IMR-90 (cell line): ENCODE data around the gene TRO. TPM values are rescaled to one million over a fixed set of nuclear protein-coding genes. Genes with fewer than 3 reads are reported as not detected.

ENCODE experiments used
- ATAC-seq: fragments of 200-7000 bp; cut with Tn5 transposase; 2 replicates; pipeline ENCODE4 v1.9.1; 2020; ENCODE audit warnings: low read depth, mild to moderate bottlenecking, moderate library complexity
- BruUV-seq: library from RNA; stranded (reverse); fragments of 400-500 nt; replicated peaks from 2 replicates; lab custom pipeline; 2021; lab: Mats Ljungman, UMichigan
- CTCF ChIA-PET: fragments of 300-600 bp; formaldehyde crosslinking; extraction: SDS; loops from one replicate; lab custom pipeline; 2021; ENCODE audit warnings: antibody characterized with exemption; lab: Yijun Ruan, JAX
- POLR2A ChIA-PET: fragments of 300-600 bp; sonication (Branson Sonifier 250); formaldehyde crosslinking; loops from one replicate; lab custom pipeline; 2022; ENCODE audit warnings: antibody characterized with exemption; ENCODE audit not compliant: unreplicated experiment; lab: Charles Lee
- DNase-seq: peaks from one replicate; pipeline ENCODE4 v3.0.0; 2013
- H2AFZ ChIP-seq: replicated peaks from 2 replicates; pipeline ENCODE3; 2013; ENCODE audit warnings: low read length, mild to moderate bottlenecking; ENCODE audit not compliant: poor library complexity
- H2AK5ac ChIP-seq: 2 replicates; pipeline ENCODE4 v1.6.1; 2013; ENCODE audit warnings: low read depth, low read length, inconsistent platforms
- H2AK9ac ChIP-seq: replicated peaks from 2 replicates; pipeline ENCODE3; 2013; ENCODE audit warnings: mild to moderate bottlenecking, low read depth, low read length, moderate library complexity; ENCODE audit not compliant: poor library complexity
- H2BK120ac ChIP-seq: 2 replicates; pipeline ENCODE4 v1.6.1; 2013; ENCODE audit warnings: low read depth, low read length, inconsistent platforms
- H2BK15ac ChIP-seq: 3 replicates; pipeline ENCODE4 v1.6.1; 2013; ENCODE audit warnings: low read depth, low read length, inconsistent platforms
- H2BK20ac ChIP-seq: 2 replicates; pipeline ENCODE4 v1.6.1; 2013; ENCODE audit warnings: low read depth, mild to moderate bottlenecking, inconsistent platforms, low read length, moderate library complexity
- H2BK5ac ChIP-seq: 2 replicates; pipeline ENCODE4 v1.6.1; 2013; ENCODE audit warnings: mild to moderate bottlenecking, low read depth, low read length, inconsistent platforms; ENCODE audit not compliant: poor library complexity, severe bottlenecking
- H3K14ac ChIP-seq: replicated peaks from 2 replicates; pipeline ENCODE4 v1.6.1; 2013; ENCODE audit warnings: low read depth, low read length, inconsistent platforms
- H3K18ac ChIP-seq: 2 replicates; pipeline ENCODE4 v1.6.1; 2013; ENCODE audit warnings: low read depth, low read length, control low read depth
- H3K23ac ChIP-seq: 2 replicates; pipeline ENCODE4 v1.6.1; 2013; ENCODE audit warnings: low read depth, low read length, inconsistent platforms
- H3K27ac ChIP-seq: 2 replicates; pipeline ENCODE4 v1.5.1; 2013; ENCODE audit warnings: mild to moderate bottlenecking, control low read depth, low read length; ENCODE audit not compliant: insufficient read depth
- H3K27me3 ChIP-seq: 2 replicates; pipeline ENCODE4 v1.6.1; 2013; ENCODE audit warnings: low read length; ENCODE audit not compliant: control insufficient read depth, insufficient read depth
- H3K36me3 ChIP-seq: 2 replicates; pipeline ENCODE4 v1.6.1; 2013; ENCODE audit warnings: low read length, mixed read lengths; ENCODE audit not compliant: control insufficient read depth, insufficient read depth
- H3K4ac ChIP-seq: 2 replicates; pipeline ENCODE4 v1.6.1; 2013; ENCODE audit warnings: low read depth, low read length, inconsistent platforms
- H3K4me1 ChIP-seq: 2 replicates; pipeline ENCODE4 v1.6.1; 2013; ENCODE audit warnings: low read length, mixed read lengths; ENCODE audit not compliant: control insufficient read depth, insufficient read depth
- H3K4me2 ChIP-seq: 2 replicates; pipeline ENCODE4 v1.6.1; 2013; ENCODE audit warnings: low read depth, mild to moderate bottlenecking, control low read depth, low read length, moderate library complexity
- H3K4me3 ChIP-seq: 2 replicates; pipeline ENCODE4 v1.5.1; 2013; ENCODE audit warnings: low read depth, mild to moderate bottlenecking, control low read depth, low read length, moderate library complexity; ENCODE audit not compliant: insufficient read depth
- H3K56ac ChIP-seq: 2 replicates; pipeline ENCODE4 v1.6.1; 2013; ENCODE audit warnings: low read length, inconsistent platforms; ENCODE audit not compliant: insufficient read depth; ENCODE audit errors: extremely low read depth
- H3K79me1 ChIP-seq, 2 experiments: 2 replicates each; pipeline ENCODE4 v1.6.1; 2013; ENCODE audit warnings: low read length in 2 of 2, inconsistent platforms in 1 of 2, low read depth in 1 of 2
- H3K9ac ChIP-seq: 2 replicates; pipeline ENCODE4 v1.6.1; 2013; ENCODE audit warnings: low read depth, low read length, control low read depth
- H3K9me1 ChIP-seq: 2 replicates; pipeline ENCODE4 v1.6.1; 2013; ENCODE audit warnings: low read length, inconsistent platforms; ENCODE audit not compliant: insufficient read depth
- H3K9me3 ChIP-seq: 2 replicates; pipeline ENCODE4 v1.6.1; 2013; ENCODE audit warnings: low read length; ENCODE audit not compliant: control insufficient read depth, insufficient read depth
- H4K20me1 ChIP-seq: 2 replicates; pipeline ENCODE4 v1.6.1; 2013; ENCODE audit warnings: low read length, inconsistent platforms; ENCODE audit not compliant: insufficient read depth
- H4K5ac ChIP-seq: 2 replicates; pipeline ENCODE4 v1.6.1; 2013; ENCODE audit warnings: mild to moderate bottlenecking, low read depth, low read length, control low read depth
- H4K8ac ChIP-seq, 2 experiments: 2 replicates each; pipeline ENCODE4 v1.6.1; 2013; ENCODE audit warnings: low read depth in 2 of 2, low read length in 2 of 2, control low read depth in 1 of 2, inconsistent platforms in 1 of 2
- H4K91ac ChIP-seq: 2 replicates; pipeline ENCODE4 v1.6.1; 2013; ENCODE audit warnings: low read depth, low read length, inconsistent platforms; ENCODE audit not compliant: insufficient read depth
- BHLHE40 ChIP-seq: fragments of 150-350 bp; IDR thresholded peaks from 2 replicates; pipeline ENCODE4 v1.6.1; 2016; ENCODE audit warnings: mild to moderate bottlenecking, low read depth, low read length
- CEBPB ChIP-seq: IDR thresholded peaks from 2 replicates; pipeline ENCODE4 v1.6.1; 2012; ENCODE audit warnings: low read depth, low read length, improper control_type of control experiment
- CHD1 ChIP-seq: IDR thresholded peaks from 2 replicates; pipeline ENCODE4 v1.6.1; 2012; ENCODE audit warnings: low read depth, low read length, improper control_type of control experiment
- ELK1 ChIP-seq: fragments of 150-350 bp; IDR thresholded peaks from 2 replicates; pipeline ENCODE4 v1.6.1; 2016; ENCODE audit warnings: low read depth, mild to moderate bottlenecking, low read length, moderate library complexity, borderline replicate concordance
- FOS ChIP-seq: fragments of 150-350 bp; IDR thresholded peaks from 2 replicates; pipeline ENCODE4 v1.6.1; 2016; ENCODE audit warnings: low read depth, low read length
- MAFK ChIP-seq: IDR thresholded peaks from 2 replicates; pipeline ENCODE4 v1.6.1; 2012; ENCODE audit warnings: low read depth, low read length, improper control_type of control experiment
- MAZ ChIP-seq: IDR thresholded peaks from 2 replicates; pipeline ENCODE4 v1.6.1; 2012; ENCODE audit warnings: low read depth, mild to moderate bottlenecking, low read length, improper control_type of control experiment, moderate library complexity, borderline replicate concordance
- MXI1 ChIP-seq: IDR thresholded peaks from 2 replicates; pipeline ENCODE4 v1.6.1; 2012; ENCODE audit warnings: low read depth, mild to moderate bottlenecking, low read length, moderate library complexity, borderline replicate concordance
- NFE2L2 ChIP-seq: fragments of 150-350 bp; IDR thresholded peaks from 2 replicates; pipeline ENCODE4 v1.6.1; 2016; ENCODE audit warnings: low read depth, mild to moderate bottlenecking, low read length
- POLR2A ChIP-seq: IDR thresholded peaks from 2 replicates; pipeline ENCODE4 v1.6.1; 2012; ENCODE audit warnings: mild to moderate bottlenecking, low read depth, low read length
- RAD21 ChIP-seq: IDR thresholded peaks from 2 replicates; pipeline ENCODE4 v1.6.1; 2012; ENCODE audit warnings: low read length, improper control_type of control experiment
- RCOR1 ChIP-seq: IDR thresholded peaks from 2 replicates; pipeline ENCODE4 v1.6.1; 2012; ENCODE audit warnings: mild to moderate bottlenecking, low read length, improper control_type of control experiment; ENCODE audit not compliant: insufficient replicate concordance
- RFX5 ChIP-seq: IDR thresholded peaks from 2 replicates; pipeline ENCODE4 v1.8.0; 2012; ENCODE audit warnings: low read depth, mild to moderate bottlenecking, low read length, moderate library complexity
- SMC3 ChIP-seq: fragments of 150-350 bp; IDR thresholded peaks from 2 replicates; pipeline ENCODE4 v1.6.1; 2016; ENCODE audit warnings: low read depth, mild to moderate bottlenecking, antibody characterized with exemption, low read length, moderate library complexity
- USF2 ChIP-seq: fragments of 150-350 bp; IDR thresholded peaks from 2 replicates; pipeline ENCODE4 v1.6.1; 2017; ENCODE audit warnings: mild to moderate bottlenecking, antibody characterized with exemption, low read length, low read depth
- WGBS, 2 experiments: methylation state at CpG; one replicate each; pipeline versions ENCODE4 v1.1.5 to v1.1.7; 2013; ENCODE audit warnings: missing lambda C conversion rate in 2 of 2; ENCODE audit not compliant: insufficient read length in 1 of 2; ENCODE audit errors: extremely low coverage in 2 of 2; 5-methylcytosine and 5-hydroxymethylcytosine counted together
- dilution Hi-C: fragments of 300-500 bp; cut with HindIII; formaldehyde crosslinking; loops from one replicate; pipeline ENCODE4 v1.14.3; 2018; ENCODE audit warnings: low sequenced_read_pairs; ENCODE audit not compliant: unreplicated experiment
- in situ Hi-C: fragments of 300-500 bp; cut with MboI; formaldehyde crosslinking; loops from 3 replicates; pipeline ENCODE4 v1.14.3; 2019; ENCODE audit warnings: low sequenced_read_pairs, inconsistent platforms, mixed read lengths
- intact Hi-C: fragments of 100-400 bp; cut with micrococcal nuclease; formaldehyde crosslinking; loops from 2 replicates; pipeline ENCODE4 v1.10.0; 2022
- polyA plus RNA-seq, 3 experiments: library from polyadenylated mRNA; depleted of rRNA; stranded (reverse); fragments of >200 nt; gene quantifications; 2 replicates each; pipeline ENCODE4 v1.2.3, GENCODE V29; 2012; ENCODE audit warnings: low replicate concordance in 1 of 3
- total RNA-seq: library from RNA; depleted of rRNA; stranded (reverse); fragments of >200 nt; gene quantifications from 2 replicates; pipeline ENCODE4 v1.2.3, GENCODE V29; 2012
- TF ChIP-seq, protein P1 (sequence below): conservative IDR thresholded peaks from 2 replicates; pipeline ENCODE4 v1.5.1; 2012; ENCODE audit warnings: mild to moderate bottlenecking, low read depth, low read length, improper control_type of control experiment

Gene TRO
- total and polyA plus RNA-seq, 2 of the 4 experiments (the other 2 are of a cell fraction) = 35.1 to 54.2 TPM

- H2BK20ac ChIP-seq = no peak overlapping the region
- no peak overlapping the region for H3K4me3 ChIP-seq
- no CpG with 5 or more reads among the region's 3 CpGs for WGBS, 2 experiments
- in situ Hi-C loops (loop anchor here (10.0 kb wide), 1 partner anchor 63 kb away; no protein-coding TSS in a partner anchor), intact Hi-C loops (loop anchor here (1.0 to 10.0 kb wide), 2 partner anchors 93 to 166 kb away; no protein-coding TSS in a partner anchor), dilution Hi-C loops (no loop called here)
- no peak overlapping the region for H4K5ac ChIP-seq
- peak; percentile 81 for ATAC-seq
- H2AK5ac ChIP-seq = no peak overlapping the region
- no peaks in the 10 kb centered on the region; the same call in 1 of the 2 replicates for H3K27me3 ChIP-seq
- H3K9ac ChIP-seq = no peak overlapping the region
- no peak overlapping the region for H3K18ac ChIP-seq
- H3K27ac ChIP-seq = no peak overlapping the region
- no peak overlapping the region for H3K23ac ChIP-seq
- H3K9me1 ChIP-seq = no peaks in the 10 kb centered on the region
- H3K36me3 ChIP-seq = no peaks in the 10 kb centered on the region
- H2BK15ac ChIP-seq = no peak overlapping the region
- no peak overlapping the region for H4K8ac ChIP-seq
- no peaks in the 10 kb centered on the region for H3K79me1 ChIP-seq
- ChIA-PET CTCF (interaction anchor here (1.0 to 1.3 kb wide), 2 partner anchors 108 to 165 kb away, joined by 5 to 7 read pairs; partner anchors contain the start of gene APEX2), POLR2A (no interaction called here)
- H4K91ac ChIP-seq = no peak overlapping the region
- DNase-seq = peak; percentile 28
- no peak overlapping the region for H2BK120ac ChIP-seq
- H3K56ac ChIP-seq = no peak overlapping the region
- H2BK5ac ChIP-seq = no peak overlapping the region
- H3K4me2 ChIP-seq = no peak overlapping the region
- no peaks in the 10 kb centered on the region for H3K4me1 ChIP-seq
- H2AK9ac ChIP-seq = no peak overlapping the region
- H3K9me3 ChIP-seq = no peaks in the 10 kb centered on the region
- H4K20me1 ChIP-seq = no peaks in the 10 kb centered on the region
- H2AFZ ChIP-seq = no peak overlapping the region
- no TSS peak for BruUV-seq
- TF ChIP-seq RCOR1 (no peak), USF2 (no peak), RAD21 (peak; percentile 58), MAZ (no peak), CEBPB (no peak), ELK1 (no peak), CHD1 (no peak), SMC3 (peak; percentile 45), FOS (no peak), NFE2L2 (no peak), MAFK (no peak), RFX5 (no peak), POLR2A (no peak), MXI1 (no peak), BHLHE40 (no peak)
- TF ChIP-seq, protein P1, sequence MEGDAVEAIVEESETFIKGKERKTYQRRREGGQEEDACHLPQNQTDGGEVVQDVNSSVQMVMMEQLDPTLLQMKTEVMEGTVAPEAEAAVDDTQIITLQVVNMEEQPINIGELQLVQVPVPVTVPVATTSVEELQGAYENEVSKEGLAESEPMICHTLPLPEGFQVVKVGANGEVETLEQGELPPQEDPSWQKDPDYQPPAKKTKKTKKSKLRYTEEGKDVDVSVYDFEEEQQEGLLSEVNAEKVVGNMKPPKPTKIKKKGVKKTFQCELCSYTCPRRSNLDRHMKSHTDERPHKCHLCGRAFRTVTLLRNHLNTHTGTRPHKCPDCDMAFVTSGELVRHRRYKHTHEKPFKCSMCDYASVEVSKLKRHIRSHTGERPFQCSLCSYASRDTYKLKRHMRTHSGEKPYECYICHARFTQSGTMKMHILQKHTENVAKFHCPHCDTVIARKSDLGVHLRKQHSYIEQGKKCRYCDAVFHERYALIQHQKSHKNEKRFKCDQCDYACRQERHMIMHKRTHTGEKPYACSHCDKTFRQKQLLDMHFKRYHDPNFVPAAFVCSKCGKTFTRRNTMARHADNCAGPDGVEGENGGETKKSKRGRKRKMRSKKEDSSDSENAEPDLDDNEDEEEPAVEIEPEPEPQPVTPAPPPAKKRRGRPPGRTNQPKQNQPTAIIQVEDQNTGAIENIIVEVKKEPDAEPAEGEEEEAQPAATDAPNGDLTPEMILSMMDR = peak; percentile 51
- H3K4ac ChIP-seq = no peak overlapping the region
- no peak overlapping the region for H3K14ac ChIP-seq
These were observed 29.1 kb upstream of the TRO start for GRCh38 chrX:54891573-54891972.
